T-helper 17 cell (primary cell): Measurements from ENCODE around the gene CHD6. TPM values are rescaled to one million over a fixed set of nuclear protein-coding genes. Genes with fewer than 3 reads are reported as not detected.

Experiments
- ATAC-seq: fragments of 150-1000 bp; cut with Tn5 transposase; 2 replicates; pipeline ENCODE4 v1.10.0; 2021; ENCODE audit warnings: mild to moderate bottlenecking, moderate library complexity
- DNase-seq, 3 donors: peaks; one replicate each; pipeline versions ENCODE4 v3.0.0 to v3.0.0-alpha.2; 2020 to 2021
- H3K9me3 ChIP-seq: one replicate; pipeline ENCODE4 v1.7.0; 2013; ENCODE audit warnings: low read length, mild to moderate bottlenecking; ENCODE audit not compliant: control insufficient read depth, poor library complexity, severe bottlenecking
- H3K27ac Mint-ChIP-seq: one replicate; pipeline ENCODE4 v1.8.0; 2022; ENCODE audit warnings: mild to moderate bottlenecking, moderate library complexity, mixed read lengths
- H3K27me3 Mint-ChIP-seq: one replicate; pipeline ENCODE4 v1.8.0; 2022; ENCODE audit warnings: mixed read lengths
- H3K36me3 Mint-ChIP-seq: one replicate; pipeline ENCODE4 v1.8.0; 2022; ENCODE audit warnings: low read depth, mixed read lengths
- H3K4me1 Mint-ChIP-seq: one replicate; pipeline ENCODE4 v1.8.0; 2022; ENCODE audit warnings: mild to moderate bottlenecking, mixed read lengths
- H3K4me3 Mint-ChIP-seq: one replicate; pipeline ENCODE4 v1.8.0; 2022; ENCODE audit warnings: mild to moderate bottlenecking, moderate library complexity, mixed read lengths
- total RNA-seq, 4 donors: library from RNA in 2 of 4; stranded (reverse) in 2 of 4; gene quantifications; one replicate each; pipeline ENCODE4 v1.2.3 and lab custom pipeline; 2022 to 2026

The CHD6 gene
- total RNA-seq, 2 donors from 2014 or later: 83.3 to 87.0 TPM

GRCh38 chr20:41468994-41469600 is 149.1 kb downstream of the CHD6 start:
- no peaks in the 10 kb centered on the region for H3K9me3 ChIP-seq
- no peak for DNase-seq
- Mint-ChIP-seq H3K27me3 (no peaks in the 10 kb centered on the region), H3K27ac (no peak overlapping the region), H3K4me1 (peaks cover 10% of the 10 kb centered on the region), H3K36me3 (peaks cover 24% of the 10 kb centered on the region), H3K4me3 (no peak overlapping the region)
- ATAC-seq: no peak

- Mint-ChIP-seq H3K4me1 (peaks cover 8% of the 10 kb centered on the region), H3K4me3 (no peak overlapping the region), H3K27ac (no peak overlapping the region), H3K36me3 (peaks cover 24% of the 10 kb centered on the region), H3K27me3 (no peaks in the 10 kb centered on the region)
- ATAC-seq (no peak), DNase-seq (no peak)
- no peaks in the 10 kb centered on the region for H3K9me3 ChIP-seq
Observed at GRCh38 chr20:41467690-41468089, 150.5 kb downstream of the CHD6 start.

- Mint-ChIP-seq H3K36me3 (peaks cover 19% of the 10 kb centered on the region), H3K27ac (no peak overlapping the region), H3K4me3 (no peak overlapping the region), H3K4me1 (peaks cover 11% of the 10 kb centered on the region), H3K27me3 (no peaks in the 10 kb centered on the region)
- ATAC-seq (no peak), DNase-seq (no peak)
- H3K9me3 ChIP-seq: no peaks in the 10 kb centered on the region
Observed at GRCh38 chr20:41467220-41467619, 151.0 kb downstream of the CHD6 start.

GRCh38 chr20:41463567-41463966 is 154.6 kb downstream of the CHD6 start:
- H3K9me3 ChIP-seq: no peaks in the 10 kb centered on the region
- Mint-ChIP-seq H3K4me3 (no peak overlapping the region), H3K27ac (no peak overlapping the region), H3K36me3 (peaks cover 11% of the 10 kb centered on the region), H3K4me1 (peaks cover 3% of the 10 kb centered on the region), H3K27me3 (no peaks in the 10 kb centered on the region)
- no peak for ATAC-seq
- DNase-seq: no peak

- Mint-ChIP-seq H3K4me3 (no peak overlapping the region), H3K36me3 (peaks cover 6% of the 10 kb centered on the region), H3K27ac (no peak overlapping the region), H3K4me1 (peaks cover 3% of the 10 kb centered on the region), H3K27me3 (no peaks in the 10 kb centered on the region)
- no peaks in the 10 kb centered on the region for H3K9me3 ChIP-seq
- ATAC-seq: no peak
- DNase-seq: no peak
Observed at GRCh38 chr20:41462372-41463161, 155.6 kb downstream of the CHD6 start.

DNA sequence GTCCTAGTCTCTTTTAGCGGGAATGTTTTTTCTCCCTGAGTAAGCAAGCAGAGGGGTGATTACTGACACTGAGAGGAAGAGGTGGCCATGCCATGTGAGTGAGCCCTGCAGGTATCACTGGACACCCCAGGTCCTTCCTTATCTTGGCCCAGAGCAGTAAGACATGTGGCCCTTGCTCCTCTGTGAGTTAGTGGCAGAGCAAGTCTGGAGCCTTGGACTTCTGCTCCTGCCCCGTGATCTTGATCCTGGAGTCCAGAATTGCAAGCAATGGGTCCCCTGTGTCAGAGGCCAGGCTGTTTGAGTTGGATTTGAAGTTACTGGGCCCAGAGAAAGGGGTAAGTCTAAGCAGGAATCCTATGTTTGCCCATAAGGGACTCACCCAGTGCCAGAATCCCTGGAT is 159.4 kb downstream of the CHD6 start:
- no peak overlapping the region for H3K4me3 Mint-ChIP-seq
- no peak overlapping the region for H3K27ac Mint-ChIP-seq
- H3K9me3 ChIP-seq: no peaks in the 10 kb centered on the region
- H3K27me3 Mint-ChIP-seq: no peaks in the 10 kb centered on the region
- no peak for ATAC-seq
- H3K36me3 Mint-ChIP-seq: peaks cover 5% of the 10 kb centered on the region
- peaks cover 3% of the 10 kb centered on the region for H3K4me1 Mint-ChIP-seq
- DNase-seq: no peak

- Mint-ChIP-seq H3K27me3 (no peaks in the 10 kb centered on the region), H3K4me3 (no peak overlapping the region), H3K36me3 (peaks cover 8% of the 10 kb centered on the region), H3K27ac (no peak overlapping the region), H3K4me1 (peaks cover under 1% of the 10 kb centered on the region)
- ATAC-seq (no peak), DNase-seq (no peak)
- H3K9me3 ChIP-seq: no peaks in the 10 kb centered on the region
Observed at GRCh38 chr20:41457173-41457857, 160.9 kb downstream of the CHD6 start.

GRCh38 chr20:41456351-41456750 is 161.8 kb downstream of the CHD6 start:
- H3K27me3 Mint-ChIP-seq: no peaks in the 10 kb centered on the region
- DNase-seq (no peak), ATAC-seq (no peak)
- peaks cover 9% of the 10 kb centered on the region for H3K36me3 Mint-ChIP-seq
- H3K9me3 ChIP-seq: no peaks in the 10 kb centered on the region
- no peaks in the 10 kb centered on the region for H3K4me1 Mint-ChIP-seq
- no peak overlapping the region for H3K4me3 Mint-ChIP-seq
- no peak overlapping the region for H3K27ac Mint-ChIP-seq

DNA sequence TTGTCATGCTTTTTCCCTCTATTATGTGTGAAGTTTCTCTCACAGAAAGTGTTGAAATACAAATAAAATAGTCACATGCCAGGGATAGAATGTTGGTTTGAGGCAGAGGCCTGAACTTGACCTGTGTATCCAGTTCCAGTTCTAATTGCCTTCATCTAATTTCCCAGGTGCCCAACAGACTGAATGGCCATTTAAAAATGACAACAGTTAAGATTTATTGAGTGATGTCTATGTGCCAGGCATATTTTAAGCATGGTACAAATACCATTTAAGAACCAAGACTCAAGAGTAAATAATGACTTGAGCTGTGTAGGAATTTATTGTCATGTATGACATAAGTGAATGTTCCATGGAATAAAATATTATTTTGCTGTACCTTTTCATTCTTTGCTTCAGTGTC is 163.9 kb downstream of the CHD6 start:
- ATAC-seq: no peak
- H3K36me3 Mint-ChIP-seq: peaks cover 12% of the 10 kb centered on the region
- H3K27ac Mint-ChIP-seq: no peak overlapping the region
- no peaks in the 10 kb centered on the region for H3K9me3 ChIP-seq
- no peaks in the 10 kb centered on the region for H3K27me3 Mint-ChIP-seq
- no peaks in the 10 kb centered on the region for H3K4me1 Mint-ChIP-seq
- DNase-seq: no peak
- no peak overlapping the region for H3K4me3 Mint-ChIP-seq

DNA sequence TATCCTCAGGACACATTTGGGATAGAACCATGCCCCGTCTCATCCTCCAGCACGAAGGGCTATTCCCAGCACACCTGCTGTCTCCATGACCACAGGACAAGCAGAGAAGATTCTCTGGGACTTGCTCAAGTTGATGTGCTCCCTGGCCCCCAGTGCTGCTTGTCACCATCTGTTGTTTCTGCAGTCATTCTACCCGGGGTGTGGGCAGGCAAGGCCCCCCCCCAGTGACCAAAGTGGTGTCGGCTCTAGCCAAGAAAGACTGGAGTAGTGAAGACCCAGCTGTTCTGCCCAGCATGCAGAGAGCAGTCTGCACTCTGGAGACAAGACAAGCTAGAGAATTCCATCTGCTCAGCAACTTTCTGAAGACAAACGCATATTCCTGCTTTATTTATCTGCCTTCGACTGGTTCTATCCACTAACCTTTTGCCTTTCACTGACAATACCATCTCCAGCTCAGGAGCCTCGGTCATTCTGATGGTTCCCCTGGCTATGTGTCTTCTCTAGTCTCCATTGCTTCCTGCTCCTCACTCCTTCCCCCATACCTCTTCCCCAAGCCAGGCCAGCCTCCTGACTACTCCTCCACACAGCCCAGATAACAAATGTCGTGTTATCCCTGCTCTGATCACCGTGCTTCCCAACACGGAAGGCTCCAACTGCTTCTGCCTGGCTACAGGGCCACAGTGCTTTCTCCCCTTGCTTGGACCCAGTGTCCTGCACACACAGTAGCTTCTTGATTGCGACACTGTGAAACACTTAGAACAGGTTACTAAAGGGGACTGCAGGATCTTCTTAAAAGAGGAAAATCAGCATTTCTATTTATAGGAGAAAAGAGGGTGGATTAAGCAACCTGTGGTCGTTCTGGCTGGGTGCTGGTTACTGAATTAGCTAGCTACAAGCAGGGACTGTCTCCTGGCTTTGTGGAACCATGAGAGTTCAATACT is 164.9 kb downstream of the CHD6 start:
- Mint-ChIP-seq H3K27me3 (no peaks in the 10 kb centered on the region), H3K4me3 (no peak overlapping the region), H3K36me3 (peaks cover 12% of the 10 kb centered on the region), H3K4me1 (no peaks in the 10 kb centered on the region), H3K27ac (no peak overlapping the region)
- ATAC-seq (no peak), DNase-seq (no peak)
- H3K9me3 ChIP-seq: no peaks in the 10 kb centered on the region

DNA sequence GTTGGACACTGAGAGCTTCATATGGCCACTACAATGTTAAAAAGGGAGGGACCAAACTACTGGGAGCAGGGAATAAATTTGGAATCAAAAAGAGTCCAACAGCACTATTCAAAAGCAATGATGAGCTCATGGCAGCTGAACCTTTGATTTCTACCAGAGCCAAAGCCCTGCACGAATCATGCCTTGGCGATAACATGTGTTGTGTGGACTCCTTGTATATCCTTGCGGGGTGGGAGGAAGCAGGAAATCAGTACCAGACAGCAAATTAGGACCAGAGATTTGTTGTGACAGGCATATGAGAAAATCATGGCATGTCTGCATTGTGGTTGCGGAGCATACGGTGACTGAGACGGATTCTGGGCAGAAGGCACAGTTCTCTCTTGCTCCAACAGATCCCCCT is 166.0 kb downstream of the CHD6 start:
- no peaks in the 10 kb centered on the region for H3K4me1 Mint-ChIP-seq
- peaks cover 12% of the 10 kb centered on the region for H3K36me3 Mint-ChIP-seq
- no peaks in the 10 kb centered on the region for H3K9me3 ChIP-seq
- H3K27ac Mint-ChIP-seq: no peak overlapping the region
- H3K4me3 Mint-ChIP-seq: no peak overlapping the region
- H3K27me3 Mint-ChIP-seq: no peaks in the 10 kb centered on the region
- ATAC-seq (no peak), DNase-seq (no peak)

DNA sequence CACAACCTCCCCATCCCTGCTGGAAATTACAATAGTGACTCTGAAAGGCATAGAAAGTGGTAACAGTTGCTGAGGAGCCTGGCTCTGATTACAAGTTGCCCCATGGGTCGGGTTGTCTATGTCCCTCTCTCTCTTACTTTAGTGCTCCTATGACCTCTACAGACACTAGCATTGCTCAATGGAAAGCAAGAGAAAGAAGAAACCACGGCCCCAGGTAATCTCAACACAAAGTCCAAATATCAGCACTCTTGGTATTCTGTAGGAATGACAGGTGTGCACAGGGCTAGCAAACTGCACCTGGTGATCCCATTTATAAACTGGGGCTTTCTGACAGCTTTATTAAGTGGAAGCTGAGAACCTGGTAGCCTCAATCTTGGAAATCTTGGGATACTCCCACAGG is 171.2 kb downstream of the CHD6 start:
- Mint-ChIP-seq H3K4me3 (no peak overlapping the region), H3K27ac (no peak overlapping the region), H3K27me3 (no peaks in the 10 kb centered on the region), H3K4me1 (peaks cover 7% of the 10 kb centered on the region), H3K36me3 (peaks cover 7% of the 10 kb centered on the region)
- H3K9me3 ChIP-seq: no peaks in the 10 kb centered on the region
- ATAC-seq (no peak), DNase-seq (no peak)

DNA sequence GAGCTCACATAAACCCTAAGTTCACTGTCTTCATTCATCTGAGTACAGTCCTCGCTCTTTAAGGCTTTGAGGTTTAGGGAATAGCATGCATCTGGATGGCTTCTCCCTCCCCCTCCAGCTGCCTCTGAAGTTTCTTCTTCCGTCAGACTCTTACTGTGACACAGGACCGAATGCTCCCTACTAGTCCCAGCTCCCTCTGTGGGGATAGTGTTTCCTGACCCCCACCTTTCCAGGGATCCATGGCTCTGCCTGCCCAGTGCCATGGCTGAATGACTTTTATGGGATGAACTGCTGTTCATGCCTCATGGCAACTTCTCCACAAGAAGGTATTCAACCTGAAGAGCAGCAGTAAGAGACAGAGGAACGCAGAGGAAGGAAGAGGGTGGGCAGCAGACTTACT is 171.7 kb downstream of the CHD6 start:
- no peak overlapping the region for H3K4me3 Mint-ChIP-seq
- ATAC-seq (no peak), DNase-seq (no peak)
- no peaks in the 10 kb centered on the region for H3K9me3 ChIP-seq
- peaks cover 7% of the 10 kb centered on the region for H3K4me1 Mint-ChIP-seq
- peaks cover 9% of the 10 kb centered on the region for H3K36me3 Mint-ChIP-seq
- H3K27ac Mint-ChIP-seq: no peak overlapping the region
- H3K27me3 Mint-ChIP-seq: no peaks in the 10 kb centered on the region
